H9 (cell line): Measurements from ENCODE around the gene CRABP2. TPM values are rescaled to one million over a fixed set of nuclear protein-coding genes. Genes with fewer than 3 reads are reported as not detected.
A peak's percentile ranks its signal among the peaks of the same experiment; 100 is the strongest.

Experiments used
- DNase-seq: peaks from one replicate; pipeline ENCODE4 v3.0.0-alpha.2; 2017
- H2AFZ ChIP-seq: one replicate; pipeline ENCODE4 v1.6.1; 2013; ENCODE audit warnings: mild to moderate bottlenecking, low read length, control low read depth, moderate library complexity
- H2AK5ac ChIP-seq: 2 replicates; pipeline ENCODE4 v1.6.1; 2013; ENCODE audit warnings: low read length, control low read depth, mixed read lengths; ENCODE audit not compliant: insufficient read length
- H2BK120ac ChIP-seq: one replicate; pipeline ENCODE4 v1.6.1; 2013; ENCODE audit warnings: low read depth, mild to moderate bottlenecking, low read length, control low read depth, inconsistent platforms; ENCODE audit not compliant: poor library complexity, severe bottlenecking
- H2BK12ac ChIP-seq: 2 replicates; pipeline ENCODE4 v1.6.1; 2013; ENCODE audit warnings: low read length, control low read depth, mixed read lengths, low read depth; ENCODE audit not compliant: insufficient read length
- H2BK15ac ChIP-seq: 2 replicates; pipeline ENCODE4 v1.6.1; 2013; ENCODE audit warnings: low read depth, low read length, control low read depth
- H2BK20ac ChIP-seq: one replicate; pipeline ENCODE4 v1.6.1; 2013; ENCODE audit warnings: low read depth, mild to moderate bottlenecking, low read length, control low read depth, inconsistent platforms; ENCODE audit not compliant: poor library complexity, severe bottlenecking
- H2BK5ac ChIP-seq: 2 replicates; pipeline ENCODE4 v1.6.1; 2013; ENCODE audit warnings: low read length, control low read depth, mixed read lengths; ENCODE audit not compliant: insufficient read length
- H3K14ac ChIP-seq: 2 replicates; pipeline ENCODE4 v1.6.1; 2013; ENCODE audit warnings: low read length, control low read depth; ENCODE audit not compliant: insufficient read depth
- H3K18ac ChIP-seq: 2 replicates; pipeline ENCODE4 v1.6.1; 2013; ENCODE audit warnings: low read depth, mild to moderate bottlenecking, mixed read lengths, low read length, control low read depth; ENCODE audit not compliant: insufficient read length
- H3K23ac ChIP-seq: 2 replicates; pipeline ENCODE4 v1.6.1; 2013; ENCODE audit warnings: low read length, control low read depth, mixed read lengths, low read depth; ENCODE audit not compliant: insufficient read length
- H3K23me2 ChIP-seq: 2 replicates; pipeline ENCODE4 v1.6.1; 2013; ENCODE audit warnings: low read depth, mild to moderate bottlenecking, mixed read lengths, low read length, control low read depth; ENCODE audit not compliant: insufficient read length, poor library complexity, severe bottlenecking
- H3K27ac ChIP-seq: 2 replicates; pipeline ENCODE4 v1.5.1; 2013; ENCODE audit warnings: low read length, control low read depth, mixed read lengths, low read depth; ENCODE audit not compliant: insufficient read length
- H3K27me3 ChIP-seq: 2 replicates; pipeline ENCODE4 v1.6.1; 2013; ENCODE audit warnings: low read length, control low read depth, inconsistent platforms; ENCODE audit not compliant: insufficient read depth
- H3K4ac ChIP-seq: 2 replicates; pipeline ENCODE4 v1.6.1; 2013; ENCODE audit warnings: low read depth, mild to moderate bottlenecking, control low read depth, inconsistent platforms, low read length, moderate library complexity
- H3K4me1 ChIP-seq: 2 replicates; pipeline ENCODE4 v1.6.1; 2013; ENCODE audit warnings: low read length, control low read depth, inconsistent platforms; ENCODE audit not compliant: insufficient read depth
- H3K4me2 ChIP-seq: 2 replicates; pipeline ENCODE4 v1.6.1; 2013; ENCODE audit warnings: low read length, control low read depth, mixed read lengths; ENCODE audit not compliant: insufficient read length, insufficient read depth
- H3K56ac ChIP-seq: 2 replicates; pipeline ENCODE4 v1.6.1; 2013; ENCODE audit warnings: low read depth, mild to moderate bottlenecking, mixed read lengths, low read length, control low read depth; ENCODE audit not compliant: insufficient read length
- H3K79me1 ChIP-seq: 2 replicates; pipeline ENCODE4 v1.6.1; 2013; ENCODE audit warnings: low read depth, mild to moderate bottlenecking, moderate library complexity, low read length, control low read depth, inconsistent platforms; ENCODE audit not compliant: insufficient read depth, poor library complexity, severe bottlenecking
- H3K79me2 ChIP-seq: 2 replicates; pipeline ENCODE4 v1.6.1; 2013; ENCODE audit warnings: low read length, control low read depth, inconsistent platforms; ENCODE audit not compliant: insufficient read depth
- H3K9ac ChIP-seq: 2 replicates; pipeline ENCODE4 v1.6.1; 2013; ENCODE audit warnings: low read length, control low read depth, mixed read lengths; ENCODE audit not compliant: insufficient read length; ENCODE audit errors: extremely low read depth
- H3K9me3 ChIP-seq: one replicate; pipeline ENCODE4 v1.6.1; 2013; ENCODE audit warnings: low read depth, low read length, inconsistent platforms; ENCODE audit not compliant: control insufficient read depth
- H3T11ph ChIP-seq: one replicate; pipeline ENCODE4 v1.6.1; 2013; ENCODE audit warnings: mild to moderate bottlenecking, low read length, control low read depth, inconsistent platforms
- H4K20me1 ChIP-seq: one replicate; pipeline ENCODE4 v1.6.1; 2013; ENCODE audit not compliant: control insufficient read depth, insufficient read length, insufficient read depth
- H4K5ac ChIP-seq: 2 replicates; pipeline ENCODE4 v1.6.1; 2013; ENCODE audit warnings: low read depth, mild to moderate bottlenecking, mixed read lengths, low read length, control low read depth; ENCODE audit not compliant: insufficient read length
- H4K8ac ChIP-seq: replicated peaks from 2 replicates; pipeline ENCODE4 v1.6.1; 2013; ENCODE audit warnings: low read length, control low read depth, mixed read lengths, low read depth; ENCODE audit not compliant: insufficient read length
- H4K91ac ChIP-seq: 2 replicates; pipeline ENCODE4 v1.6.1; 2013; ENCODE audit warnings: low read depth, mild to moderate bottlenecking, moderate library complexity, mixed read lengths, low read length, control low read depth; ENCODE audit not compliant: insufficient read length
- H3K27ac Mint-ChIP-seq, 3 experiments: 2 replicates in 2 of 3; 3 replicates in 1 of 3; pipeline ENCODE4 v1.8.0; 2020 to 2021; ENCODE audit warnings: mixed read lengths in 3 of 3, mild to moderate bottlenecking in 1 of 3, moderate library complexity in 1 of 3
- H3K27me3 Mint-ChIP-seq: 2 replicates; pipeline ENCODE4 v1.8.0; 2021; ENCODE audit warnings: low read depth, mild to moderate bottlenecking, moderate library complexity, mixed read lengths
- H3K36me3 Mint-ChIP-seq, 3 experiments: 2 replicates in 2 of 3; 3 replicates in 1 of 3; pipeline ENCODE4 v1.8.0; 2020 to 2021; ENCODE audit warnings: low read depth in 3 of 3, mixed read lengths in 3 of 3; ENCODE audit not compliant: insufficient read depth in 1 of 3
- H3K4me1 Mint-ChIP-seq, 2 experiments: 2 replicates each; pipeline ENCODE4 v1.8.0; 2020; ENCODE audit warnings: mixed read lengths in 2 of 2
- H3K4me3 Mint-ChIP-seq, 2 experiments: 2 replicates in 1 of 2; 3 replicates in 1 of 2; pipeline ENCODE4 v1.8.0; 2020 to 2021; ENCODE audit warnings: mild to moderate bottlenecking in 2 of 2, mixed read lengths in 2 of 2, moderate library complexity in 1 of 2
- H3K9me3 Mint-ChIP-seq, 2 experiments: 2 replicates in 1 of 2; 3 replicates in 1 of 2; pipeline ENCODE4 v1.8.0; 2020; ENCODE audit warnings: mild to moderate bottlenecking in 2 of 2, mixed read lengths in 2 of 2, moderate library complexity in 1 of 2
- CTCF ChIP-seq: fragments of 200-600 bp; sonication (generic); conservative IDR thresholded peaks from 3 replicates; pipeline ENCODE4 v1.8.0; 2021; ENCODE audit warnings: antibody characterized with exemption, mild to moderate bottlenecking
- WGBS: extraction: QIAGEN DNeasy Blood & Tissue Kit; methylation state at CpG from one replicate; pipeline ENCODE4 v1.1.7; 2013; ENCODE audit warnings: missing lambda C conversion rate, low lambda C conversion rate, mixed read lengths; ENCODE audit not compliant: insufficient read length; ENCODE audit errors: extremely low coverage; 5-methylcytosine and 5-hydroxymethylcytosine counted together
- total RNA-seq: library from RNA; stranded (reverse); gene quantifications from 2 replicates; pipeline ENCODE4 v1.2.1, GENCODE V29; 2021

Gene CRABP2
- total RNA-seq, 1 experiment from 2014 or later, result 184 TPM

DNA sequence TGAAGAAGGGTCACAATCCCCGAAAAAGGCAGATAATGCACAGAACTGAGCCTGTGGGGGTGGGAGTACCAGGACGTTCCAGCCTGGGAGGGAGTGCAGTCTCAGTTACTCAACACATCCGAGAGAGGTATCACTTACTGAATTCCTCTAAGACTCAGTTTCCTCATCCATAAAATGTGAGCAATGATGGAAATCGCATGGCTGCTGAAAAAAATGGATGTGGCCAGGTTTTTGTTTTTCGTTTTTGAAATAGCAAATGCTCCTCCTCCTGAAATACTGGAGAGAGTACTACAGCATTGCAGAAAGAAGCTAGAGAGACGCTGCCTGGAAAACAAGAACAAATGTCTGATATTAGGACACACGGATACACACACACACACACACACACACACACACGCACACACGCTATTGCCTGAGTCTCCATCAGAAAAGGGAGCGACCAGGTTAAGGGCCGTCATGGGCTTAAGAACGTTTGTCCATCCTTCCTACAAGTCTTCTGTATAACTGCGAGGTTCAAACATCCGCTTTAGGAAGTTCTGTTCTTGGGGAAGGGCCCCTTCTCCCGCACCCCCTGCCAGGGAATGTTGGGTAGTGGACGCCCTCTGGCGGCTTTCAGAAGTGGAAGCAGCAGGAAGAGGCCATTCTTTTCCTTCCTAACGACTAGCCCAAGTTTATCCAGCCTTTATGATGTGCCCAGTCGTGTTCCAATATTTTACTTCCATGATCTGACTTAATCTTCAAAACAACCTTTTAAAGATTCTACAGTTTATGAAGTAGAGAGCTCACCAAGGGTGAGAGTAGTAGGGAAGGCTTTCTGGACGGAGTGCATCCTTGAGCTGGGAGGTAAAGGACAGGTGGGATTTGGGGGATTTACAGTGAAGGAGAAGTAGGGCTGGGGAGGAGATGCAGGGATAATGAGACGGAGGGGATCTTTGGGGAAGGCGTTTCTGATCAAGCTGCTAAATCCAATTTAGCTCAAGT lies 27.5 kb downstream of the CRABP2 start:
- H3K4me1 Mint-ChIP-seq, result peaks cover 49 to 59% of the 10 kb centered on the region in 2 experiments
- Histone ChIP-seq H2AFZ (no peak overlapping the region), H3K9ac (no peak overlapping the region)

More for the DNA sequence above, 27.5 kb downstream of the CRABP2 start:
- Histone ChIP-seq H3K18ac (no peak overlapping the region), H3K79me1 (peaks cover 4% of the 10 kb centered on the region), H3K23ac (no peak overlapping the region), H3K23me2 (peaks cover 12% of the 10 kb centered on the region), H3K56ac (no peak overlapping the region), H3K4ac (no peak overlapping the region), H3K4me2 (peak overlapping the region; percentile 58), H3K27ac (no peak overlapping the region), H3K9me3 (no peaks in the 10 kb centered on the region), H2AK5ac (no peak overlapping the region), H2BK120ac (no peak overlapping the region), H2BK15ac (no peak overlapping the region), H3K27me3 (no peaks in the 10 kb centered on the region), H3K4me1 (peaks cover 19% of the 10 kb centered on the region; the same call in 1 of the 2 replicates), H3K79me2 (peaks cover 4% of the 10 kb centered on the region; the same call in 1 of the 2 replicates), H2BK5ac (no peak overlapping the region), H4K8ac (no peak overlapping the region), H4K5ac (no peak overlapping the region), H2BK12ac (no peak overlapping the region), H3K14ac (no peak overlapping the region), H4K91ac (no peak overlapping the region), H4K20me1 (no peaks in the 10 kb centered on the region), H2BK20ac (no peak overlapping the region), H3T11ph (no peak overlapping the region)
- Mint-ChIP-seq H3K9me3 (peaks cover 0 to 3% of the 10 kb centered on the region in 2 experiments; a peak in 1 of 5 replicates), H3K27me3 (peaks cover 34% of the 10 kb centered on the region), H3K36me3 (peaks cover 16 to 28% (median 17%) of the 10 kb centered on the region in 3 experiments), H3K27ac (peak overlapping the region; percentile 79 to 95 (median 82); a peak in 5 of 7 replicates), H3K4me3 (peak overlapping the region; percentile 86 to 91)
- TF ChIP-seq CTCF, result peak; percentile 89
- whole genome bisulfite sequencing, result no CpG with 5 or more reads among the region's 22 CpGs
- peak; percentile 81 for DNase-seq
